HCT116 (cell line): ENCODE measurements around the gene MYH14. TPM values are rescaled to one million over a fixed set of nuclear protein-coding genes. Genes with fewer than 3 reads are reported as not detected.

Experiments used
- ATAC-seq: fragments of 200-7000 bp; cut with Tn5 transposase; 2 replicates; pipeline ENCODE4 v1.9.1; 2020; ENCODE audit warnings: mild to moderate bottlenecking, moderate library complexity
- BruUV-seq: library from RNA; stranded (reverse); fragments of 400-500 nt; replicated peaks from 2 replicates; lab custom pipeline; 2021; lab: Mats Ljungman, UMichigan
- CTCF ChIA-PET: fragments of 300-600 bp; sonication (Branson Sonifier 250); formaldehyde crosslinking; loops from one replicate; lab custom pipeline; 2021; ENCODE audit warnings: antibody characterized with exemption; lab: Charles Lee
- POLR2A ChIA-PET: fragments of 300-600, 350-600 bp; sonication (Branson Sonifier 250); formaldehyde crosslinking; loops from one replicate; lab custom pipeline; 2021; ENCODE audit warnings: antibody characterized with exemption; lab: Charles Lee
- RAD21 ChIA-PET, 2 experiments: fragments of 300-600 bp; sonication (Branson Sonifier 250); formaldehyde crosslinking; loops; one replicate each; lab custom pipeline; 2023; ENCODE audit warnings: low total read pairs in 2 of 2; ENCODE audit not compliant: uncharacterized antibody in 2 of 2, unreplicated experiment in 2 of 2, low non-redundant PET in 1 of 2; lab: Charles Lee
- DNase-seq: peaks from one replicate; pipeline ENCODE4 v3.0.0-alpha.2; 2010; ENCODE audit warnings: low read depth, low spot score
- H2AFZ ChIP-seq: fragments of 200-600 bp; shearing (Covaris generic), sonication (generic); 2 replicates; pipeline ENCODE4 v1.6.1; 2017; ENCODE audit warnings: low read depth, mixed run types, mixed read lengths, antibody characterized with exemption, low read length; ENCODE audit not compliant: poor library complexity, severe bottlenecking
- H3K27ac ChIP-seq: 2 replicates; pipeline ENCODE4 v1.5.1; 2012; ENCODE audit warnings: low read depth, low read length
- H3K27me3 ChIP-seq: fragments of 200-600 bp; sonication (generic); 2 replicates; pipeline ENCODE4 v1.6.1; 2016; ENCODE audit warnings: mixed run types, low read length, mixed read lengths; ENCODE audit not compliant: insufficient read depth
- H3K36me3 ChIP-seq, 2 experiments: fragments of 200-500 bp in 1 of 2; fragments of 200-600 bp in 1 of 2; sonication (Bioruptor generic) in 1 of 2; sonication (generic) in 1 of 2; 2 replicates each; pipeline versions ENCODE4 v1.5.1 to v1.6.1; 2014 to 2016; ENCODE audit warnings: low read length in 2 of 2, inconsistent platforms in 1 of 2, mixed read lengths in 1 of 2, mixed run types in 1 of 2; ENCODE audit not compliant: insufficient read depth in 2 of 2, control insufficient read depth in 1 of 2
- H3K4me1 ChIP-seq, 2 experiments: fragments of 200-600 bp in 1 of 2; sonication (generic) in 1 of 2; 2 replicates each; pipeline versions ENCODE4 v1.5.1 to v1.6.1; 2012 to 2017; ENCODE audit warnings: low read length in 2 of 2, inconsistent platforms in 1 of 2, mild to moderate bottlenecking in 1 of 2, mixed read lengths in 1 of 2, mixed run types in 1 of 2, moderate library complexity in 1 of 2; ENCODE audit not compliant: insufficient read depth in 2 of 2, control insufficient read depth in 1 of 2
- H3K4me2 ChIP-seq: fragments of 200-600 bp; sonication (generic); 2 replicates; pipeline ENCODE4 v1.6.1; 2017; ENCODE audit warnings: mixed run types, low read length, mixed read lengths
- H3K4me3 ChIP-seq, 2 experiments: fragments of 200-600 bp in 1 of 2; sonication (generic) in 1 of 2; replicated peaks in 1 of 2; 2 replicates each; pipeline ENCODE4 v1.5.1; 2011 to 2016; ENCODE audit warnings: low read length in 2 of 2, control low read depth in 1 of 2, low read depth in 1 of 2, mild to moderate bottlenecking in 1 of 2, mixed read lengths in 1 of 2, mixed run types in 1 of 2
- H3K79me2 ChIP-seq: fragments of 200-600 bp; sonication (generic); 2 replicates; pipeline ENCODE4 v1.6.1; 2017; ENCODE audit warnings: mild to moderate bottlenecking, mixed run types, low read length, moderate library complexity, mixed read lengths; ENCODE audit not compliant: insufficient read depth
- H3K9ac ChIP-seq: fragments of 200-600 bp; sonication (generic); 2 replicates; pipeline ENCODE4 v1.6.1; 2016; ENCODE audit warnings: low read length, mixed read lengths
- H3K9me2 ChIP-seq: fragments of 200-600 bp; sonication (generic), shearing (Covaris generic); 2 replicates; pipeline ENCODE4 v1.6.1; 2017; ENCODE audit warnings: mixed run types, mild to moderate bottlenecking, moderate library complexity; ENCODE audit not compliant: insufficient read depth
- H3K9me3 ChIP-seq, 2 experiments: fragments of 200-500 bp in 1 of 2; fragments of 200-600 bp in 1 of 2; sonication (Bioruptor generic) in 1 of 2; sonication (generic) in 1 of 2; 2 replicates each; pipeline ENCODE4 v1.6.1; 2014 to 2017; ENCODE audit warnings: low read length in 2 of 2, mixed read lengths in 2 of 2, inconsistent platforms in 1 of 2, low read depth in 1 of 2, mild to moderate bottlenecking in 1 of 2, mixed run types in 1 of 2, moderate library complexity in 1 of 2; ENCODE audit not compliant: control insufficient read depth in 1 of 2, insufficient read depth in 1 of 2
- H4K20me1 ChIP-seq: fragments of 200-600 bp; sonication (generic), shearing (Covaris generic); 2 replicates; pipeline ENCODE4 v1.6.1; 2017; ENCODE audit warnings: mixed run types, mild to moderate bottlenecking, moderate library complexity; ENCODE audit not compliant: insufficient read depth
- CBX3 ChIP-seq: IDR thresholded peaks from 2 replicates; pipeline ENCODE4 v1.6.1; 2012; ENCODE audit warnings: low read depth
- CEBPB ChIP-seq: IDR thresholded peaks from 2 replicates; pipeline ENCODE4 v1.6.1; 2012; ENCODE audit warnings: low read depth
- EGR1 ChIP-seq: IDR thresholded peaks from 2 replicates; pipeline ENCODE4 v1.6.1; 2012; ENCODE audit warnings: low read depth
- EZH2 ChIP-seq: fragments of 200-600 bp; sonication (generic); IDR thresholded peaks from 2 replicates; pipeline ENCODE4 v1.6.1; 2017; ENCODE audit warnings: antibody characterized with exemption, mixed run types
- EZH2phosphoT487 ChIP-seq: fragments of 200-600 bp; IDR thresholded peaks from 2 replicates; pipeline ENCODE4 v1.6.1; 2018; ENCODE audit warnings: antibody characterized with exemption, borderline replicate concordance
- FOSL1 ChIP-seq: IDR thresholded peaks from 2 replicates; pipeline ENCODE4 v1.6.1; 2012; ENCODE audit warnings: low read depth
- JUND ChIP-seq: IDR thresholded peaks from 2 replicates; pipeline ENCODE4 v1.6.1; 2012
- POLR2AphosphoS5 ChIP-seq: IDR thresholded peaks from 2 replicates; pipeline ENCODE4 v1.6.1; 2011; ENCODE audit warnings: mild to moderate bottlenecking, low read depth, low read length, moderate library complexity
- RAD21 ChIP-seq: IDR thresholded peaks from 2 replicates; pipeline ENCODE4 v1.6.1; 2012; ENCODE audit warnings: low read depth, mild to moderate bottlenecking
- SP1 ChIP-seq: IDR thresholded peaks from 2 replicates; pipeline ENCODE4 v1.6.1; 2012; ENCODE audit warnings: low read depth
- TCF7L2 ChIP-seq: IDR thresholded peaks from 2 replicates; pipeline ENCODE4 v1.7.0; 2011; ENCODE audit warnings: borderline replicate concordance, inconsistent platforms; ENCODE audit not compliant: insufficient read depth, insufficient read length; ENCODE audit errors: extremely low read depth
- YY1 ChIP-seq: IDR thresholded peaks from 2 replicates; pipeline ENCODE4 v1.6.1; 2011; ENCODE audit warnings: low read length, low read depth, moderate library complexity, mild to moderate bottlenecking; ENCODE audit not compliant: insufficient replicate concordance; ENCODE audit errors: extremely low read depth
- ZFX ChIP-seq: fragments of 450-650 bp; IDR thresholded peaks from 2 replicates; pipeline ENCODE4 v1.6.1; 2017
- ZNF274 ChIP-seq: fragments of 200-500 bp; sonication (Bioruptor generic); IDR thresholded peaks from 2 replicates; pipeline ENCODE4 v1.6.1; 2014; ENCODE audit warnings: mild to moderate bottlenecking, low read depth, low read length, inconsistent platforms
- intact Hi-C: fragments of 100-400 bp; cut with micrococcal nuclease; formaldehyde crosslinking; loops from 2 replicates; pipeline ENCODE4 v1.10.0; 2022
- total RNA-seq: library from RNA; stranded (reverse); gene quantifications from one replicate; pipeline ENCODE4 v1.2.1, GENCODE V29; 2021; ENCODE audit not compliant: unreplicated experiment
- TF ChIP-seq, protein P1 (sequence below): IDR thresholded peaks from 2 replicates; pipeline ENCODE4 v1.6.1; 2011; ENCODE audit warnings: mild to moderate bottlenecking, low read length, moderate library complexity; ENCODE audit not compliant: insufficient replicate concordance; ENCODE audit errors: extremely low read depth
- TF ChIP-seq, protein P2 (sequence below): IDR thresholded peaks from 2 replicates; pipeline ENCODE4 v1.6.1; 2012
- TF ChIP-seq, protein P3 (sequence below): IDR thresholded peaks from 2 replicates; pipeline ENCODE4 v1.6.1; 2012; ENCODE audit warnings: low read depth

Gene MYH14
- total RNA-seq, 1 experiment from 2014 or later = 60.1 TPM

DNA sequence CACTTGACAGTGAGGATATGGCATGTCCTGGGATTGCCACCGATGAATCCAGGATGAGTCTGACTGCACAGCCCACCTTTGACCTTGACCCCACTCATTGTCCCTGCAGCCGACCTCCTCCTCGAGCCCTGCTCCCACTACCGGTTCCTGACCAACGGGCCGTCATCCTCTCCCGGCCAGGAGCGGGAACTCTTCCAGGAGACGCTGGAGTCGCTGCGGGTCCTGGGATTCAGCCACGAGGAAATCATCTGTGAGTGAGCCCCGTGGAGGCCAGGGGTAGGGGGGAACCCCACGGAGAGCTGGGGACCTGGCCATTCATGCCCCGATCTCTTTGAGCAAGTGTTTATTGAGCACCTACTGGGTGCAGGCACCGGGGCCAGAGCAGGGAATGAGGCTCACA lies 28.4 kb downstream of the MYH14 start:
- DNase-seq (no peak), ATAC-seq (no peak)
- Histone ChIP-seq H3K36me3 (no peaks in the 10 kb centered on the region), H3K4me3 (no peak overlapping the region), H3K9ac (no peak overlapping the region), H3K27ac (no peak overlapping the region), H3K9me2 (no peaks in the 10 kb centered on the region), H4K20me1 (no peaks in the 10 kb centered on the region), H2AFZ (no peak overlapping the region), H3K27me3 (no peaks in the 10 kb centered on the region), H3K4me1 (no peaks in the 10 kb centered on the region), H3K4me2 (no peak overlapping the region), H3K9me3 (no peaks in the 10 kb centered on the region), H3K79me2 (no peaks in the 10 kb centered on the region)
- TF ChIP-seq EZH2phosphoT487 (no peak), ZNF274 (no peak)
- TF ChIP-seq, protein P1, sequence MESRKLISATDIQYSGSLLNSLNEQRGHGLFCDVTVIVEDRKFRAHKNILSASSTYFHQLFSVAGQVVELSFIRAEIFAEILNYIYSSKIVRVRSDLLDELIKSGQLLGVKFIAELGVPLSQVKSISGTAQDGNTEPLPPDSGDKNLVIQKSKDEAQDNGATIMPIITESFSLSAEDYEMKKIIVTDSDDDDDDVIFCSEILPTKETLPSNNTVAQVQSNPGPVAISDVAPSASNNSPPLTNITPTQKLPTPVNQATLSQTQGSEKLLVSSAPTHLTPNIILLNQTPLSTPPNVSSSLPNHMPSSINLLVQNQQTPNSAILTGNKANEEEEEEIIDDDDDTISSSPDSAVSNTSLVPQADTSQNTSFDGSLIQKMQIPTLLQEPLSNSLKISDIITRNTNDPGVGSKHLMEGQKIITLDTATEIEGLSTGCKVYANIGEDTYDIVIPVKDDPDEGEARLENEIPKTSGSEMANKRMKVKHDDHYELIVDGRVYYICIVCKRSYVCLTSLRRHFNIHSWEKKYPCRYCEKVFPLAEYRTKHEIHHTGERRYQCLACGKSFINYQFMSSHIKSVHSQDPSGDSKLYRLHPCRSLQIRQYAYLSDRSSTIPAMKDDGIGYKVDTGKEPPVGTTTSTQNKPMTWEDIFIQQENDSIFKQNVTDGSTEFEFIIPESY = no peak
- CTCF ChIA-PET = no interaction called here
- RAD21 ChIA-PET = no interaction called here
- POLR2A ChIA-PET = no interaction called here
- no TSS peak for BruUV-seq
- intact Hi-C loops = no loop called here

DNA sequence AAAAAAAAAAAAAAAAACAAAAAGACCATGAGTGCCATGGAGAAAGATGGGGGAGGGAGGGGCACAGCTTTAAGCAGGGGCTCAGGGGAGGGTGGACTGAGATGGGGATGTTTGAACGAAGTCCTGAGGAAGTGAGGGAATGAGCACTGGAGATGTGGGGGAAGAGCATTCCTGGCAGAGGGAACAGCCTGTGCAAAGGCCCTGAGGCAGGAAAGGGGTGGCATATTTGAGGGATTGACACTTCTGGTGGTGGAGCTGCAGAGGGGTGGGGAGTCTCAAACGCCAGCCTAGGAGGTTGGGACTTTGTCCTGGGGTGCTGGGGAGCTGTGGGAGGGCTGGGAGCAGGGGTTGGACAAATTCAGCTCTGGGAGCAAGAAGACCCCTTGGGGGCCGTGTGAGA lies 29.2 kb downstream of the MYH14 start:
- ChIA-PET CTCF (interaction anchor here (0.9 kb wide), 1 partner anchor 20 kb away, joined by 3 read pairs; no protein-coding TSS in a partner anchor), POLR2A (no interaction called here), RAD21 (no interaction called here)
- H3K27me3 ChIP-seq = no peaks in the 10 kb centered on the region
- intact Hi-C loops = no loop called here
- no peaks in the 10 kb centered on the region for H4K20me1 ChIP-seq
- no TSS peak for BruUV-seq
- no peak overlapping the region for H3K4me3 ChIP-seq
- H3K36me3 ChIP-seq = no peaks in the 10 kb centered on the region
- H3K79me2 ChIP-seq = no peaks in the 10 kb centered on the region
- no peak overlapping the region for H3K27ac ChIP-seq
- no peak overlapping the region for H3K9ac ChIP-seq
- H3K9me2 ChIP-seq = no peaks in the 10 kb centered on the region
- TF ChIP-seq EZH2phosphoT487 = no peak
- TF ChIP-seq ZFX = no peak
- TF ChIP-seq CEBPB = no peak
- no peak for TF ChIP-seq SP1
- no peak for TF ChIP-seq EZH2
- TF ChIP-seq POLR2AphosphoS5 = no peak
- TF ChIP-seq EGR1 = no peak
- TF ChIP-seq YY1 = no peak
- TF ChIP-seq, protein P2, sequence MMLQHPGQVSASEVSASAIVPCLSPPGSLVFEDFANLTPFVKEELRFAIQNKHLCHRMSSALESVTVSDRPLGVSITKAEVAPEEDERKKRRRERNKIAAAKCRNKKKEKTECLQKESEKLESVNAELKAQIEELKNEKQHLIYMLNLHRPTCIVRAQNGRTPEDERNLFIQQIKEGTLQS = no peak
- TF ChIP-seq, protein P3, sequence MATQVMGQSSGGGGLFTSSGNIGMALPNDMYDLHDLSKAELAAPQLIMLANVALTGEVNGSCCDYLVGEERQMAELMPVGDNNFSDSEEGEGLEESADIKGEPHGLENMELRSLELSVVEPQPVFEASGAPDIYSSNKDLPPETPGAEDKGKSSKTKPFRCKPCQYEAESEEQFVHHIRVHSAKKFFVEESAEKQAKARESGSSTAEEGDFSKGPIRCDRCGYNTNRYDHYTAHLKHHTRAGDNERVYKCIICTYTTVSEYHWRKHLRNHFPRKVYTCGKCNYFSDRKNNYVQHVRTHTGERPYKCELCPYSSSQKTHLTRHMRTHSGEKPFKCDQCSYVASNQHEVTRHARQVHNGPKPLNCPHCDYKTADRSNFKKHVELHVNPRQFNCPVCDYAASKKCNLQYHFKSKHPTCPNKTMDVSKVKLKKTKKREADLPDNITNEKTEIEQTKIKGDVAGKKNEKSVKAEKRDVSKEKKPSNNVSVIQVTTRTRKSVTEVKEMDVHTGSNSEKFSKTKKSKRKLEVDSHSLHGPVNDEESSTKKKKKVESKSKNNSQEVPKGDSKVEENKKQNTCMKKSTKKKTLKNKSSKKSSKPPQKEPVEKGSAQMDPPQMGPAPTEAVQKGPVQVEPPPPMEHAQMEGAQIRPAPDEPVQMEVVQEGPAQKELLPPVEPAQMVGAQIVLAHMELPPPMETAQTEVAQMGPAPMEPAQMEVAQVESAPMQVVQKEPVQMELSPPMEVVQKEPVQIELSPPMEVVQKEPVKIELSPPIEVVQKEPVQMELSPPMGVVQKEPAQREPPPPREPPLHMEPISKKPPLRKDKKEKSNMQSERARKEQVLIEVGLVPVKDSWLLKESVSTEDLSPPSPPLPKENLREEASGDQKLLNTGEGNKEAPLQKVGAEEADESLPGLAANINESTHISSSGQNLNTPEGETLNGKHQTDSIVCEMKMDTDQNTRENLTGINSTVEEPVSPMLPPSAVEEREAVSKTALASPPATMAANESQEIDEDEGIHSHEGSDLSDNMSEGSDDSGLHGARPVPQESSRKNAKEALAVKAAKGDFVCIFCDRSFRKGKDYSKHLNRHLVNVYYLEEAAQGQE = no peak
- no peak for TF ChIP-seq TCF7L2
- no peak for TF ChIP-seq JUND
- no peak for TF ChIP-seq CBX3
- no peak for TF ChIP-seq RAD21
- TF ChIP-seq FOSL1 = no peak
- H3K9me3 ChIP-seq = no peaks in the 10 kb centered on the region
- H2AFZ ChIP-seq = no peak overlapping the region
- H3K4me1 ChIP-seq = no peaks in the 10 kb centered on the region; a peak in 1 of 4 replicates
- H3K4me2 ChIP-seq = no peak overlapping the region
- no peak for DNase-seq
- no peak for ATAC-seq
